HG02970 (cell line): Measurements from ENCODE around the gene IL3.
"Not testable (repeated sequence)": the region's sequence is repeated elsewhere in the genome, so short reads cannot be mapped to it uniquely, and the experiment has no call there.

ENCODE experiments used
- ATAC-seq: cut with Tn5 transposase; IDR thresholded peaks from one replicate; pipeline ENCODE4 v1.9.1; 2021; ENCODE audit warnings: mild to moderate bottlenecking, moderate library complexity, moderate number of reproducible peaks; ENCODE audit not compliant: unreplicated experiment, low FRiP score

Gene IL3

DNA sequence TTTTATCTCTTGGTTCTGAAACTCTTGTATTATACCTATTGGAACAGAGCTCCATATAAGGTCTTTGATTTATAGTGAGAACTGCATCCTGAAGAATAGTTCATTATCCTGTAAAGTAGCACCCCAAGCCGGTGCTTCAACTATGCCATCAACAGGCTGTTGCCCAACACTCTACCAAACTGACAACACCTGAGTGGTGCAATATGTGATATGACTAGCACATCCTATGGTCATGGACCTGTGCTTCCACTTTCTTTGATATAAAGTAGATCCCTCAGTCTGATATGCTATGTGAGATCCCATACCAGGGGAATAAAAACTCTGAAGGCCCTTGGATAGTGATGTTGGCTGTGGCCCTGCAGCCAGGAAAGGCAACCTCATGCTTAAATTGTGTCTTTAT lies 28.9 kb downstream of the IL3 start:
- ATAC-seq = no peak

DNA sequence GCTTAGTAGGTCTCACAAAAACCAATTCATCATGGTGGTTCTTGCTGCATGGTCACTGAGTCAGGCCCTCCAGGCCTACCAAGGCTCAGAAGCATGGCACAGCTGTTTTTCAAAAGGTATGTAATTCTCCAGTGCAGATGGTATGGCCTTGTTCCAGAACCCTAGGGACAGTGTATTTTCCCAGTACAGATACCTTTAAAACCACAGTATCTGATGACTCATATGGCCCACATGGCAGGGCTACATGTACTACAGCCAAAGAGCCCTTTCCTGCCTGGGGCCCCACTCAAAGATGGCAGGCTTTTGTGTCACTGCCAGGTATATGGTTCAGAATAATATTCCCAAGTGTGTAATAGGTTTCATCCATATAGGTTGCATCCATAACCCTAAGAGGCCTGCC lies 29.7 kb downstream of the IL3 start:
- ATAC-seq = no peak

GRCh38 chr5:132093271-132093670 lies 32.8 kb downstream of the IL3 start:
- ATAC-seq = no peak

- ATAC-seq = no peak
Measured at GRCh38 chr5:132094393-132095076, 34.1 kb downstream of the IL3 start.

DNA sequence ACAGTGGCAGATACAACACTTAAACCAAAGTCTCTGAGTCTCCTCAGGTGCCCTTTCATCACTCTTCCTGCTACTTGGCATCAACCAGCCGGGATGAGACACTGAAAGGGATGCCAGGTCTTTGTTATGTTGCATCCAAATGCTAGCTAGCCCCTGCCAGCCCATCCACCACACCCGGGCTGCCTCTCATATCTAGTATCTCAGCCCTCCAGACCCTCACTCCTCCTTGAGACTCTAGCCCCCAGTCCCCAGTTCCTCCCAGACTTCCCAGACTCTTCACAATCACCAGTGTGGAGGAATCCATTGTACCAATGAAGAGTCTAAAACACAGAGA lies 34.6 kb downstream of the IL3 start:
- ATAC-seq = no peak

DNA sequence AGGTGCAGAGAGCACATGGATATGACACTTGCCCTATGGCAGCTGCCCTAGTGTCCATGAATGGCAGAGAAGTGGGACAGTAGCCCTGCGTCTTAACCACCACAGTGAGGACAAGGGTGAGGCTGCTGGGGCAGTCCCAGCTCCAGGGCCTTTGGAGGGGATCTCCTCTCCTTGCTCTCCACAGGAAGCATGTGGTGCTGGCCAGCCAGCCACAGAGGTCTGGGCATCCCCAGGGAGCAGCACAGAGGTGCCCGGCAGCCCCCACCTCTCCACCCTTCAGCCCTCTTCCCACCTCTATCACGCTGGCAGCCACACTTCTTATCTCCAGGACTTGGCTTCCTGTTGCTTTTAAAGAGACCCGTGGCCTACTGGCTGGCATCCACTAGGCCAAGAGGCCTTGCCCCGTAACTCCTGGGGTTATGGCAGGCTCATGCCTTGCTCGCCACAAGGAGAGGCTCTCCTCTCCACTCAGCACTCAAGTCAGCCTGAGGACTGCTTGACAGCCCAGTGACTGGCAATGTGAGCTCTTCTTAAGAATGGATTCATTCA lies 35.0 kb downstream of the IL3 start:
- ATAC-seq = no peak

GRCh38 chr5:132096904-132097303 lies 36.4 kb downstream of the IL3 start:
- no peak for ATAC-seq

DNA sequence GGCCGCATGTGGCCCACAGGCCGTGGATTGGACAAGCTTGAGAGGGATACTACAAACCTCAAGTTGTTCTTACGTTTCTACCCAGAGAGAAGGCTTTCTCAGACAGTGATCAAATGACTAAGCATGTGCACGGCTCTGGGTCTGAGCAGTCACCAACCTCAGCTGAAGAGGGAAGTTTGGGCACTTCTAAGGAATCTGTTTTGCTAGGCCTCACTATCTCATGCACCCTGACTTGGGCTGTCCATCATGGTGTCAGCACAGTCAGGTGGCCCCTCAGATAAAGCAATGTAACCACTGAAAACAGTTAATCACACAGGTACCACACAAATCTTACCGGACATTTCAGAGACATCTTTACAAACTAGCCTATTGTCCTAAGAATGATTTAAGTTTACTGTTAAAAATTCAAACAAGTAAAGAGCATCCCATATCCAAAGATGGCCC lies 37.7 kb downstream of the IL3 start:
- ATAC-seq = no peak

- no peak for ATAC-seq
Measured at GRCh38 chr5:132098621-132099020, 38.2 kb downstream of the IL3 start.

- peak; percentile 46 for ATAC-seq
Measured at GRCh38 chr5:132099076-132099748, 38.8 kb downstream of the IL3 start.

DNA sequence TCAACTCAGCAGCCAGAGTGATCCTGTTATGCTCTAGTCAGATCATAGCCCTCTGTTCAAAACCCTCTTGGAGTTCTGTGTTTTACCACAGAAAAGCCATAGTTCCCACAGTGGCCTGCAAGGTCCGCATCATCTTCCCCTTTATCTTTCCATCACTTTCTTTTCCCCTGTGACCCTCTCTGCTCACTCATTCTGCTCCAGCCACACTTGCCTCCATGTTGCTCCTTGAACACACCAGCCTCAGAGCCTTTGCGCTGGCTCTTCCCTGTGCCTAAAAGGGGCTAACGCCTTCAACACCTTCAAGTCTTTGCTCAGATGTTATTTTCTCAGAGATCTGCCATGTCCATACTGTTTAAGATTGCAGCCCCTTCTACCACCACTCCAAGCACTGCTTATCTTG lies 39.5 kb downstream of the IL3 start:
- ATAC-seq = no peak

DNA sequence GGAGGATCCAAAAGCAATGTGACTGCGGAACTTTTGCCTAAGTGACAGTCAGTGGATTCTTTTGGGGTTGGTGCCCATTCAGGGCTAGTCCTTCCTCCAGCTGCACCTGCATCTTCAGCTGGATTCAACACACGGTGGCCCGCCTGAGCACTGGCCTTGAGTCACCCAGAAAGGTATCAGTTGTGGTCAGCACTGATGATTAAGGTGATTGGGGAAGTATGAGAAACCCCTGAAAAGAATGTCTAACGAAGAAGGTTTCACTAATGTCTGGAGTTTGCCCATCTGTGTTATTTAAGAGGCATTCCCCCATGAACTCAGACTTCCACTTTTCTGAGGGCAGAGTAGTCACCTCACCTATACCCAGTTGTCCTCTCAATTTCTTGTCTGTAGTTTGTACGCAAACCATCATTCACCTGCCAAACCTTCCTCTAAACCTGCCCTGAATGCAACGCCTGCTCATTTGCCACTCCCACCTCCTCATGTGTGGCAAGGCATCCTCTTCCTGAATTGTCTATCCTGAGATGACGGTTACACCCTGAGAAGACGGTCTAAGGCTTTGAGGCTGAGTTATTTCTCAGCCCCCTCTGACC lies 40.3 kb downstream of the IL3 start:
- ATAC-seq = peak; percentile 26

- ATAC-seq = no peak
Measured at GRCh38 chr5:132101385-132101880, 41.0 kb downstream of the IL3 start.

DNA sequence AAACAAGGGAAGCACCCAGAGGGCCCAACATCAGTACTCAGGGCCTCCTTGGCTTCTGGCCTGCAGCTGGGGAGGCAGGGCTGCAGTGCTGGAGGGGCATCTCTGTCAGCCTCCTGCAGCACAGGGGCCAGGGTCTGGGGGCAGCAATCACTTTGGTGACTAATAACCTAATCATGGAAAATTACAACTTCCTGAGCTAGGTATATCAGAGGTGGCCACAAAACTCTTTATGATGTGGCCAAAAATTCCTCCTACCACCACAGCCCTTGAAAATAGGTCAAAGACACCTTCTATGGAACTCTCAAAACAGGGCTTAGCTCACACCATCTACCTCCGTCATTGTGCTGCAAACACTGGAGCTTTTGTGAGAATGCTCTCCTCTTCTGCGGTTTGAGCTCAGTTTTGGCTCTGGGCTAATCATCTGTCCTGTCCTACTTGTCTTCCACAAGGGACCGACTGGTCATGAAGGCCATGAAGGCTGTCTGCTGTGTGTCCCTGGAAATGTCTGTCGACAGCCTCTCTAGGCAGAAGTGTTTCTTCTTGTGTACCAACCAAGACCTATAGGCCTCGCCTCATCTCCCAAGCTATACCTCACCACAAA lies 41.7 kb downstream of the IL3 start:
- no peak for ATAC-seq

- ATAC-seq = no peak
Measured at GRCh38 chr5:132102944-132103331, 42.5 kb downstream of the IL3 start.

- ATAC-seq = peak; percentile 57
Measured at GRCh38 chr5:132103332-132103951, 43.0 kb downstream of the IL3 start.

- ATAC-seq = peak; percentile 4
Measured at GRCh38 chr5:132103969-132104391, 43.5 kb downstream of the IL3 start.

DNA sequence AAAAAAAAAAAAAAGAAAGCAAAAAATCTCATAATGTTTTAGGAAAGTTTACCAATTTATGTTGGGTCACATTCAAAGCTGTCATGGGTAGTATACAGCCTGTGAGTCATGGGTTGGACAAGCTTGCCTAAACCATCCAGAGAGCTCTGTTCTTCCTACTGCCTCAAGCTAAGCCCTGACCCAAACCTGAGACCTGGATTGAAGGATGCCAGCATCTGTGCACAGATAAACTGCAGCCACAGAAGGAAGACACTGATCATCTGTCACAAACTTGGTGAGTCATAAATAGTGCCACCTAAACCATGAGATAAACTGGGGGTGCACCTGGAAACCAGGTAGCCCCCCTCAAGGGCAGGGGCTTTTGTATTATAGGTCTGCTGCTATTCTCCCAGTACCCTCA lies 44.1 kb downstream of the IL3 start:
- no peak for ATAC-seq

DNA sequence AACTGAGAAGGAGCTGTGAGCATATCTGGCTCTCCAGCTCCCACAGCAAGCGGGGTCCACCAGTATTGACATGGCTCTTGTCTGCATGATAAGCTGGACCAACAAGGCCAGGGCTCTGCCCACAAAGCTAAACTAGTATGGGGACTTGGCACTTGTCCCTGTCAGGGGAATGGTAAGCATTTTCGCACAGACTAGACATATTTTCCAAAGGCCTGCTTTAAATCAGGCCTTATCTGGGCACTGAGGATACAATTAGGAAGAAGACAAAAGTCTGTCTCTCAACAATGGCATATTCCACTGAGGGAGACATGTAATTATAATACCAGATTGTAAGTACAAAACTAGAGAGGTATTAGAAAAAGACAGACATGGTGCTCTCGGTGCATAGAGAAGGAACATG lies 45.2 kb downstream of the IL3 start:
- no peak for ATAC-seq

DNA sequence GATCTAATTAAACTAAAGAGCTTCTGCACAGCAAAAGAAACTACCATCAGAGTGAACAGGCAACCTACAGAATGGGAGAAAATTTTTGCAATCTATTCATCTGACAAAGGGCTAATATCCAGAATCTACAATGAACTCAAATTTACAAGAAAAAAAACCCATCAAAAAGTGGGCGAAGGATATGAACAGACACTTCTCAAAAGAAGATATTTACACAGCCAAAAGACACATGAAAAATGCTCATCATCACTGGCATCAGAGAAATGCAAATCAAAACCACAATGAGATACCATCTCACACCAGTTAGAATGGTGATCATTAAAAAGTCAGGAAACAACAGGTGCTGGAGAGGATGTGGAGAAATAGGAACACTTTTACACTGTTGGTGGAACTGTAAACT lies 48.0 kb downstream of the IL3 start:
- ATAC-seq = not testable (repeated sequence)

GRCh38 chr5:132108957-132109356 lies 48.5 kb downstream of the IL3 start:
- ATAC-seq = not testable (repeated sequence)
